C4-2B (cell line): ENCODE results near the gene COL9A2.

Source experiments
- CTCF ChIP-seq: fragments of 450-650 bp; conservative IDR thresholded peaks from 2 replicates; pipeline ENCODE4 v1.5.1; 2017; ENCODE audit warnings: mild to moderate bottlenecking
- ZFX ChIP-seq: fragments of 450-650 bp; IDR thresholded peaks from 2 replicates; pipeline ENCODE4 v1.6.1; 2017

GRCh38 chr1:40305871-40306270 is 11.2 kb downstream of the COL9A2 start:
- TF ChIP-seq CTCF (no peak), ZFX (peak; percentile 25; the same call in 1 of the 2 replicates)
